ENCODE data around the gene DSN1.

The DSN1 gene

GRCh38 chr20:36779656-36780025 lies 6.1 kb upstream of the DSN1 start:
- Histone ChIP-seq H3K9me2 (replicated peaks; ENCODE audit: low read depth, low read length) (no peaks in the 10 kb centered on the region), H3K9ac (ENCODE audit: low read depth, low read length, poor library complexity, severe bottlenecking) (no peak overlapping the region), H3K79me2 (ENCODE audit: insufficient read depth, low read length) (no peaks in the 10 kb centered on the region), H3K9me3 (ENCODE audit: insufficient read depth, low read depth, low read length) (no peaks in the 10 kb centered on the region), H3F3A (ENCODE audit: low read depth) (no peaks in the 10 kb centered on the region), H3K27me3 (ENCODE audit: insufficient read depth, low read length, poor library complexity, severe bottlenecking) (no peaks in the 10 kb centered on the region), H3K4me2 (ENCODE audit: low read depth, low read length, poor library complexity, severe bottlenecking) (no peak overlapping the region), H2AFZ (ENCODE audit: low read length) (no peak overlapping the region), H3K4me3 (ENCODE audit: low read length, poor library complexity, severe bottlenecking) (no peak overlapping the region), H4K20me1 (ENCODE audit: insufficient read depth, low read length, poor library complexity, severe bottlenecking) (no peaks in the 10 kb centered on the region), H3K36me3 (ENCODE audit: insufficient read depth, low read length) (no peaks in the 10 kb centered on the region), H3K4me1 (ENCODE audit: insufficient read depth, low read length, poor library complexity, severe bottlenecking) (no peaks in the 10 kb centered on the region)
- TF ChIP-seq CTCF (conservative IDR thresholded peaks at IDR 0.05; ENCODE audit: low read length) (no peak), EZH2phosphoT487 (IDR thresholded peaks at IDR 0.05; ENCODE audit: borderline replicate concordance) (no peak)

GRCh38 chr20:36778831-36779655 lies 5.5 kb upstream of the DSN1 start:
- no peak overlapping the region for H3K9ac ChIP-seq (ENCODE audit: low read depth, low read length, poor library complexity, severe bottlenecking)
- no peaks in the 10 kb centered on the region for H3K79me2 ChIP-seq (ENCODE audit: insufficient read depth, low read length)
- H3K4me1 ChIP-seq (ENCODE audit: insufficient read depth, low read length, poor library complexity, severe bottlenecking) = no peaks in the 10 kb centered on the region
- TF ChIP-seq EZH2phosphoT487 (IDR thresholded peaks at IDR 0.05; ENCODE audit: borderline replicate concordance) = no peak
- no peak for TF ChIP-seq CTCF (conservative IDR thresholded peaks at IDR 0.05; ENCODE audit: low read length)
- no peak overlapping the region for H3K4me3 ChIP-seq (ENCODE audit: low read length, poor library complexity, severe bottlenecking)
- no peaks in the 10 kb centered on the region for H3K36me3 ChIP-seq (ENCODE audit: insufficient read depth, low read length)
- no peaks in the 10 kb centered on the region for H3K9me2 ChIP-seq (replicated peaks; ENCODE audit: low read depth, low read length)
- no peaks in the 10 kb centered on the region for H3F3A ChIP-seq (ENCODE audit: low read depth)
- no peaks in the 10 kb centered on the region for H3K27me3 ChIP-seq (ENCODE audit: insufficient read depth, low read length, poor library complexity, severe bottlenecking)
- no peak overlapping the region for H2AFZ ChIP-seq (ENCODE audit: low read length)
- no peak overlapping the region for H3K4me2 ChIP-seq (ENCODE audit: low read depth, low read length, poor library complexity, severe bottlenecking)
- H3K9me3 ChIP-seq (ENCODE audit: insufficient read depth, low read depth, low read length) = no peaks in the 10 kb centered on the region
- no peaks in the 10 kb centered on the region for H4K20me1 ChIP-seq (ENCODE audit: insufficient read depth, low read length, poor library complexity, severe bottlenecking)

GRCh38 chr20:36777576-36777975 lies 4.0 kb upstream of the DSN1 start:
- Histone ChIP-seq H3K27me3 (ENCODE audit: insufficient read depth, low read length, poor library complexity, severe bottlenecking) (no peaks in the 10 kb centered on the region), H3K9me3 (ENCODE audit: insufficient read depth, low read depth, low read length) (no peaks in the 10 kb centered on the region), H3K4me2 (ENCODE audit: low read depth, low read length, poor library complexity, severe bottlenecking) (no peak overlapping the region), H3K4me3 (ENCODE audit: low read length, poor library complexity, severe bottlenecking) (no peak overlapping the region), H3K79me2 (ENCODE audit: insufficient read depth, low read length) (peaks cover 10% of the 10 kb centered on the region), H3K36me3 (ENCODE audit: insufficient read depth, low read length) (no peaks in the 10 kb centered on the region), H3K4me1 (ENCODE audit: insufficient read depth, low read length, poor library complexity, severe bottlenecking) (peaks cover 8% of the 10 kb centered on the region), H3K9me2 (replicated peaks; ENCODE audit: low read depth, low read length) (no peaks in the 10 kb centered on the region), H2AFZ (ENCODE audit: low read length) (no peak overlapping the region), H3K9ac (ENCODE audit: low read depth, low read length, poor library complexity, severe bottlenecking) (no peak overlapping the region), H4K20me1 (ENCODE audit: insufficient read depth, low read length, poor library complexity, severe bottlenecking) (peaks cover 3% of the 10 kb centered on the region), H3F3A (ENCODE audit: low read depth) (no peaks in the 10 kb centered on the region)
- no peak for TF ChIP-seq EZH2phosphoT487 (IDR thresholded peaks at IDR 0.05; ENCODE audit: borderline replicate concordance)
- TF ChIP-seq CTCF (conservative IDR thresholded peaks at IDR 0.05; ENCODE audit: low read length) = no peak

All from Loucy (cell line).